Naive B cell (primary cell): Measurements from ENCODE around the gene TSC22D4. TPM values are rescaled to one million over a fixed set of nuclear protein-coding genes. Genes with fewer than 3 reads are reported as not detected.

ENCODE experiments used
- ATAC-seq, 2 donors: fragments of 150-1000 bp; cut with Tn5 transposase; 2 replicates each; pipeline ENCODE4 v1.10.0; 2021; ENCODE audit warnings: low read depth in 2 of 2, mild to moderate bottlenecking in 2 of 2, moderate library complexity in 2 of 2
- DNase-seq: peaks from one replicate; pipeline ENCODE4 v3.0.0; 2022
- H3K27ac Mint-ChIP-seq, 6 donors: one replicate each; pipeline ENCODE4 v1.8.0; 2020 to 2022; ENCODE audit warnings: mild to moderate bottlenecking in 6 of 6, mixed read lengths in 6 of 6, moderate library complexity in 5 of 6, inconsistent platforms in 2 of 6
- H3K27me3 Mint-ChIP-seq, 3 donors: one replicate each; pipeline ENCODE4 v1.8.0; 2021 to 2022; ENCODE audit warnings: mixed read lengths in 3 of 3, mild to moderate bottlenecking in 1 of 3
- H3K36me3 Mint-ChIP-seq, 2 donors: one replicate each; pipeline ENCODE4 v1.8.0; 2020 to 2022; ENCODE audit warnings: mixed read lengths in 2 of 2, inconsistent platforms in 1 of 2, mild to moderate bottlenecking in 1 of 2
- H3K4me1 Mint-ChIP-seq, 3 donors: one replicate each; pipeline ENCODE4 v1.8.0; 2020 to 2022; ENCODE audit warnings: mixed read lengths in 3 of 3, inconsistent platforms in 1 of 3, mild to moderate bottlenecking in 1 of 3, moderate library complexity in 1 of 3
- H3K4me3 Mint-ChIP-seq, 8 donors: one replicate each; pipeline ENCODE4 v1.8.0; 2020 to 2022; ENCODE audit warnings: mild to moderate bottlenecking in 8 of 8, mixed read lengths in 8 of 8, moderate library complexity in 8 of 8, inconsistent platforms in 2 of 8
- H3K9me3 Mint-ChIP-seq, 7 donors: one replicate each; pipeline ENCODE4 v1.8.0; 2020 to 2022; ENCODE audit warnings: mixed read lengths in 7 of 7, mild to moderate bottlenecking in 5 of 7, inconsistent platforms in 2 of 7, moderate library complexity in 1 of 7
- polyA plus RNA-seq, 6 donors: library from polyadenylated mRNA; unstranded; fragments of 300-500 nt; fragmentation: Illumina TruSeq; gene quantifications; one replicate each; pipeline ENCODE4 v1.2.3, GENCODE V29; 2021; ENCODE audit warnings: low read depth in 6 of 6

Gene TSC22D4
- polyA plus RNA-seq, 6 donors from 2014 or later = 17.5 to 23.6 (median 20.7) TPM

DNA sequence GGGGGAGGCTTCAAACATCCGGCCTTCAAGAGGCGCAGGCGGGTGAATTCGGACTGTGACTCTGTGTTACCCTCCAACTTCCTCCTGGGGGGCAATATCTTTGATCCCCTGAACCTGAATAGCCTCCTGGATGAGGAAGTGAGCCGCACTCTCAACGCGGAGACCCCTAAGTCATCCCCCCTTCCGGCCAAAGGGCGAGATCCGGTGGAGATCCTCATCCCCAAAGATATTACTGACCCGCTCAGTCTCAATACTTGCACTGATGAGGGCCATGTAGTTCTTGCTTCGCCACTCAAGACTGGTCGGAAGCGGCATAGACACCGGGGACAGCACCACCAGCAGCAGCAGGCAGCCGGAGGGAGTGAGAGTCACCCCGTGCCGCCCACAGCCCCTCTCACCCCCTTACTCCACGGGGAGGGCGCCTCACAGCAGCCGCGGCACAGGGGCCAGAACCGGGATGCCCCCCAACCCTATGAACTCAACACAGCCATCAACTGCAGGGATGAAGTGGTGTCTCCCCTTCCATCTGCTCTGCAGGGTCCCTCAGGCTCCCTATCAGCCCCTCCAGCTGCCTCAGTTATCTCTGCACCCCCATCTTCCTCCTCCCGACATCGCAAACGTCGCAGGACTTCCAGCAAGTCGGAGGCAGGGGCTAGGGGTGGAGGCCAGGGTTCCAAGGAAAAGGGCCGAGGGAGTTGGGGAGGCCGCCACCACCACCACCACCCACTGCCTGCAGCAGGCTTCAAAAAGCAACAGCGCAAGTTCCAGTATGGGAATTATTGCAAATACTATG lies 48.3 kb downstream of the TSC22D4 start:
- ATAC-seq = peak in 1 of 2 donors; percentile 2

GRCh38 chr7:100429637-100430492 lies 49.1 kb downstream of the TSC22D4 start, which contains the start of gene MEPCE:
MEPCE (plus strand) TSS chr7:100429831; CDS start chr7:100430019, 188 bp downstream.
- peak within 1 kb of the TSS; percentile 100 for H3K27ac Mint-ChIP-seq

More for the DNA sequence above, 48.3 kb downstream of the TSC22D4 start:
- peak overlapping the region; percentile 84 to 97 (median 92) for H3K4me3 Mint-ChIP-seq
- H3K27me3 Mint-ChIP-seq = no peaks in the 10 kb centered on the region
- peaks cover 56 to 69% (median 64%) of the 10 kb centered on the region in 3 donors for H3K4me1 Mint-ChIP-seq
- peaks cover 4 to 24% of the 10 kb centered on the region in 2 donors for H3K36me3 Mint-ChIP-seq
- H3K9me3 Mint-ChIP-seq = peaks cover 0 to 8% (median 0%) of the 10 kb centered on the region in 7 donors
- H3K27ac Mint-ChIP-seq = peak overlapping the region; percentile 91 to 100 (median 98)
- DNase-seq = no peak

DNA sequence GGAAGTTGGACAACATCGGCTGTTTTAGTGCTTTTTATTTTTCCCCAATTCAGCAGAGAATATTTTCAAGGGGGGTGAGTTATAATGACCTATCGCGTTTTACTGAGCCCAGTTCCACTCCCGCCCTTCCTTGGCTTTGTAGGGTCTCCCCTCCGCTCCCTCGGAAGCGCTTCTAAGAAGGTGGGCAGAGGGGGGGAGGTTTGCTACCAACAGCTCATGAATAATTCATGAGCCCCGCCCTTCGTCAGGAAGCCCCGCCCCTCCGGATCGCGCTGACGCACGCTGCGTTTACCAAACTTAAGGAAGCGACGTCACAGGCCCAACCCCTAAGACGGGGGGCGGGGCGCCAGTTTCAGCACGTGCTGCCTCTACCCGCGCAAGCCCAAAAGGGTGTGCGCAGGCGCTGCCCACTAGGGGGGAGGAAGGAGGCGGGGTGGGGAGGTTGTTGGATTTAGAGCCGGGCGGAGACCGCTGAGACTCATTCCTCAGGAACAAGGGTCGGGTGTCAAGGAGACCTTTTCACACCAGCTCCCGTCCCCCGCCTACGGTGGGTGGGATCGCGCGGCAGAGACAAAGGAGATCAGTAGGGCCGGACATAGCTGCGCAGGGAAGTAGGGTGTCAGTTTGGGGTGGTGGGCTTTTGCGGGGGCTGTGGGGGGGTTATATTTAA lies 49.9 kb downstream of the TSC22D4 start:
- Mint-ChIP-seq H3K4me1 (peaks cover 47 to 55% (median 49%) of the 10 kb centered on the region in 3 donors), H3K4me3 (peak overlapping the region; percentile 87 to 100 (median 98)), H3K27ac (peak overlapping the region; percentile 100), H3K27me3 (no peaks in the 10 kb centered on the region), H3K9me3 (peaks cover 0 to 8% (median 0%) of the 10 kb centered on the region in 7 donors), H3K36me3 (peaks cover 4 to 24% of the 10 kb centered on the region in 2 donors)
- DNase-seq = peak; percentile 100
- peak; percentile 38 to 52 for ATAC-seq

More at GRCh38 chr7:100429637-100430492, 49.1 kb downstream of the TSC22D4 start, which contains the start of gene MEPCE:
- Mint-ChIP-seq H3K27me3 (no peaks in the 10 kb centered on the region), H3K36me3 (peaks cover 4 to 24% of the 10 kb centered on the region in 2 donors), H3K4me1 (peaks cover 51 to 62% (median 56%) of the 10 kb centered on the region in 3 donors), H3K9me3 (peaks cover 0 to 8% (median 0%) of the 10 kb centered on the region in 7 donors), H3K4me3 (peak within 1 kb of the TSS; percentile 87 to 100 (median 98))
- peak; percentile 95 for DNase-seq
- peak; percentile 44 to 50 for ATAC-seq

- Mint-ChIP-seq H3K4me1 (peaks cover 41 to 48% (median 42%) of the 10 kb centered on the region in 3 donors), H3K9me3 (peaks cover 0 to 8% (median 0%) of the 10 kb centered on the region in 7 donors), H3K36me3 (peaks cover under 1 to 18% of the 10 kb centered on the region in 2 donors), H3K4me3 (peak within 1 kb of the TSS; percentile 87 to 100 (median 98)), H3K27me3 (no peaks in the 10 kb centered on the region), H3K27ac (peak within 1 kb of the TSS; percentile 100)
- DNase-seq (peak; percentile 99), ATAC-seq (peak; percentile 55 to 59)
Measured at GRCh38 chr7:100428199-100428966, 50.6 kb downstream of the TSC22D4 start, which contains the start of gene ZCWPW1. ZCWPW1 (minus strand) TSS chr7:100428703; CDS start chr7:100420649, 8,054 bp downstream.

DNA sequence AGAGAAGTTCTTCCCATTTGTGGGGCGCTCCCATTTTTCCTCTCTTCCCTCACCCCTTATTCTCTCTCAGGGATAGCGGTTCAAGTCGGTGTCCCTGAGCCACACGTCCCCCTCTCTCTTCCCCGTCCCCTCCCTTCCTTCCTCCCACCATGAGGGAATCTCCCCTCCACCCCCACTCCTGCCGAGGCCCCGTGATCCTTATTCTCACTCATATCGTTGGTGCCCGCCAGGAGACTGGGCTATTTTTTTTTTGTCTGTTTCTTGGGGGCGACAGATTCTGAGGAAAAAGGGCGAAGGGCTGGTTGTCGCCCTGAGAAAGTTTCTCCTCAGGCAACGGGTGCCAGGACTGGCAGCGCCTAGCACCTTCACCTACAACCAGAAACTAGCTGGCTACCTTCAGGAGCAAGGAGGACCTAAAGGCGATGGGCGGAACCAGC lies 51.2 kb downstream of the TSC22D4 start:
- H3K4me3 Mint-ChIP-seq = peak overlapping the region; percentile 87 to 100 (median 98)
- peaks cover 36 to 42% (median 40%) of the 10 kb centered on the region in 3 donors for H3K4me1 Mint-ChIP-seq
- no peak for DNase-seq
- H3K27ac Mint-ChIP-seq = peak overlapping the region; percentile 100
- ATAC-seq = no peak
- no peaks in the 10 kb centered on the region for H3K27me3 Mint-ChIP-seq
- peaks cover 0 to 8% (median 0%) of the 10 kb centered on the region in 7 donors for H3K9me3 Mint-ChIP-seq
- H3K36me3 Mint-ChIP-seq = peaks cover 0 to 17% of the 10 kb centered on the region in 2 donors

DNA sequence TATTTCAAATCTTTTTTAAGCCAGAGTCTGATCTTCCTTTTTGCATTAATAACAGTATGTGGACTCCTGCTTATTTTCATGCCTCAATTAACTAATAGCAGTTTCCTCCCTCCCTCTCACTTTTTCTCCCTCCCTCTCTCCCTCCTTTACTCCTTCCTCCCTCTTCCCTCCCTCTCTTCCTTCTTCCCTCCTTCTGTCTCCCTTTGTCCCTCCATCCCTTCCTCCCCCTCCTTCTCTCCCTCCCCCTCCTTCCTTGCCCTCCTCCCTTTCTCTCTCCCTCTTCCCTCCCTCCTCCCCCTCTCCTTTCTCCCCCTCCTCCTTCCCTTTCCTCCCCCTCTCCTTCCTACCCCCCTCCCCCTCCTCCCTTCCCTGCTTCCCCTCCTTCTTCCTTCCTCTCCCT lies 52.5 kb downstream of the TSC22D4 start:
- ATAC-seq (no peak), DNase-seq (no peak)
- Mint-ChIP-seq H3K36me3 (peaks cover 0 to 17% of the 10 kb centered on the region in 2 donors), H3K27ac (peak overlapping the region in 1 of 6 donors; percentile 30), H3K9me3 (peaks cover 0 to 8% (median 0%) of the 10 kb centered on the region in 7 donors), H3K27me3 (no peaks in the 10 kb centered on the region), H3K4me1 (peaks cover 24 to 29% (median 29%) of the 10 kb centered on the region in 3 donors), H3K4me3 (peak overlapping the region in 1 of 8 donors; percentile 65)

GRCh38 chr7:100425347-100425746 lies 53.7 kb downstream of the TSC22D4 start:
- H3K27ac Mint-ChIP-seq = peak overlapping the region in 2 of 6 donors; percentile 49 to 64
- peaks cover 16 to 22% (median 17%) of the 10 kb centered on the region in 3 donors for H3K4me1 Mint-ChIP-seq
- no peak for ATAC-seq
- peaks cover 0 to 17% of the 10 kb centered on the region in 2 donors for H3K36me3 Mint-ChIP-seq
- no peaks in the 10 kb centered on the region for H3K27me3 Mint-ChIP-seq
- DNase-seq = no peak
- H3K9me3 Mint-ChIP-seq = peaks cover 0 to 8% (median 0%) of the 10 kb centered on the region in 7 donors
- H3K4me3 Mint-ChIP-seq = peak overlapping the region in 1 of 8 donors; percentile 29

DNA sequence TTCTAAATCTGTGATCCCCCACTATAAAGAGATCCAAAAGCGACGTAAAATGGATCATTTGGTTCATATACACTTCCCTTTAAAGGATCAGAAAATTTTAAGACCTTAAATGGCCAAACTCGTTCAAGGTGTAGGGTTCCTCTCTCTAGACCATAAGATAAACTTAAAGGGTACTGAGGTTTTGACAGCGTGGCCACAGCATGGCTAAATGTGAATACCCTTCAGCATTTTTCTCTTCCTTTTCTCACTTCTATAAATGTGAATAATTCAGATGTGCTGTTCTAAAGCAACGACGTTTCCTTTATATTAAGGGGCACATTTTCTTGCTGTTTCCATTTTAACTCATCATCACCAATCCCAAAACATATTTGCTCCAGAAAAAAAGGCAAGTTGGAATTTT lies 55.7 kb downstream of the TSC22D4 start:
- ATAC-seq = no peak
- Mint-ChIP-seq H3K36me3 (peaks cover 0 to 2% of the 10 kb centered on the region in 2 donors), H3K27ac (no peak overlapping the region), H3K27me3 (no peaks in the 10 kb centered on the region), H3K4me1 (peaks cover 2 to 15% (median 7%) of the 10 kb centered on the region in 3 donors), H3K4me3 (no peak overlapping the region), H3K9me3 (no peaks in the 10 kb centered on the region)
- no peak for DNase-seq

DNA sequence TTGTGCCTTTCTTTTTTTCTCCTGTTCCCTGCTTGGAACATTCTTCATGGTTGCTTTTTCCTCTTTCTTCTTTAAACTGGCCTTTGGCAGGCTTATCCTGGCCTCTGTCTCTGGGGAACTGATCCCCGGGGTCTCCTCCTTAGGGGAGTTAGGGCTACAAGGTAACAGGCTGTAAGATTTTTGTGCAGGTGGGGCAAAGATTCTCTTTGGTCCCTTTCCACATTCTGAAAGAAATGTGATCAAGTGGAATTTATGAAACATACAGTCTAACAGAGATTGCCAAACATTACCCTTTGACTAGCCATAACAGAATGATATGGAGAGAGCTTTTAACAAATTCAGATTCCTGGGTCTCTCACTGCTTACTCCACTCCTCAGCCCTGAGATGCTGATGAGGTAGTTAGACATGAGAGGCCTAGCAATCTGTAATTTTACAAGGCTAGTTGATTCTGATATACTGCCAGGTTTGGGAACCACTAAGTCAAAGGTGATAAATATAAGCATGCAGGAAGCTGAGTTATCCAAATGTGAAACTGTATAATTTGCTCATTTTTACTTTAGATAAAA lies 59.3 kb downstream of the TSC22D4 start:
- Mint-ChIP-seq H3K36me3 (peaks cover 5 to 8% of the 10 kb centered on the region in 2 donors), H3K27ac (peak overlapping the region in 3 of 6 donors; percentile 1 to 44 (median 26)), H3K9me3 (no peaks in the 10 kb centered on the region), H3K27me3 (no peaks in the 10 kb centered on the region), H3K4me3 (no peak overlapping the region), H3K4me1 (peaks cover 0 to 5% (median 0%) of the 10 kb centered on the region in 3 donors)
- DNase-seq (no peak), ATAC-seq (no peak)

- H3K27me3 Mint-ChIP-seq = no peaks in the 10 kb centered on the region
- peaks cover 0 to 5% (median 0%) of the 10 kb centered on the region in 3 donors for H3K4me1 Mint-ChIP-seq
- H3K36me3 Mint-ChIP-seq = peaks cover 5 to 8% of the 10 kb centered on the region in 2 donors
- no peaks in the 10 kb centered on the region for H3K9me3 Mint-ChIP-seq
- ATAC-seq = no peak
- no peak overlapping the region for H3K4me3 Mint-ChIP-seq
- H3K27ac Mint-ChIP-seq = peak overlapping the region in 1 of 6 donors; percentile 1
- no peak for DNase-seq
Measured at GRCh38 chr7:100418930-100419659, 59.9 kb downstream of the TSC22D4 start.
